ENCODE results near the gene SOX15. TPM values are rescaled to one million over a fixed set of nuclear protein-coding genes. Genes with fewer than 3 reads are reported as not detected.

SOX15 gene
- total RNA-seq, 1 donor from 2014 or later: 1.0 TPM

GRCh38 chr17:7550344-7550743 is 39.5 kb downstream of the SOX15 start:
- Mint-ChIP-seq H3K9me3 (ENCODE audit: low read depth) (no peaks in the 10 kb centered on the region), H3K27ac (peak overlapping the region; percentile 5), H3K4me3 (ENCODE audit: low read depth) (peak overlapping the region; percentile 71), H3K4me1 (ENCODE audit: low read depth) (peaks cover 25% of the 10 kb centered on the region), H3K36me3 (ENCODE audit: insufficient read depth) (peaks cover 1% of the 10 kb centered on the region), H3K27me3 (no peaks in the 10 kb centered on the region)
- TF ChIP-seq CTCF (IDR thresholded peaks at IDR 0.05; ENCODE audit: unreplicated experiment): no peak
- no peak for DNase-seq (ENCODE audit: low spot score, unreplicated experiment)

GRCh38 chr17:7549401-7550055 is 40.4 kb downstream of the SOX15 start:
- no peaks in the 10 kb centered on the region for H3K9me3 Mint-ChIP-seq (ENCODE audit: low read depth)
- no peaks in the 10 kb centered on the region for H3K27me3 Mint-ChIP-seq
- H3K4me1 Mint-ChIP-seq (ENCODE audit: low read depth): peaks cover 22% of the 10 kb centered on the region
- no peak for TF ChIP-seq CTCF (IDR thresholded peaks at IDR 0.05; ENCODE audit: unreplicated experiment)
- H3K4me3 Mint-ChIP-seq (ENCODE audit: low read depth): peak overlapping the region; percentile 71
- DNase-seq (ENCODE audit: low spot score, unreplicated experiment): no peak
- peak overlapping the region; percentile 75 for H3K27ac Mint-ChIP-seq
- H3K36me3 Mint-ChIP-seq (ENCODE audit: insufficient read depth): peaks cover 1% of the 10 kb centered on the region

- Mint-ChIP-seq H3K4me1 (ENCODE audit: low read depth) (peaks cover 22% of the 10 kb centered on the region), H3K36me3 (ENCODE audit: insufficient read depth) (peaks cover 1% of the 10 kb centered on the region), H3K27me3 (no peaks in the 10 kb centered on the region), H3K4me3 (ENCODE audit: low read depth) (peak within 1 kb of the TSS; percentile 71), H3K9me3 (ENCODE audit: low read depth) (no peaks in the 10 kb centered on the region), H3K27ac (peak within 1 kb of the TSS; percentile 86)
- no peak for DNase-seq (ENCODE audit: low spot score, unreplicated experiment)
- TF ChIP-seq CTCF (IDR thresholded peaks at IDR 0.05; ENCODE audit: unreplicated experiment): peak; percentile 31
Measured at GRCh38 chr17:7548585-7549400, 41.1 kb downstream of the SOX15 start, which contains the start of gene TNFSF12. TSS of gene TNFSF12 (plus strand) at chr17:7549058. CDS start at chr17:7549154, 96 bp downstream.

- DNase-seq (ENCODE audit: low spot score, unreplicated experiment): no peak
- no peaks in the 10 kb centered on the region for H3K9me3 Mint-ChIP-seq (ENCODE audit: low read depth)
- H3K27me3 Mint-ChIP-seq: peaks cover 3% of the 10 kb centered on the region
- peaks cover 15% of the 10 kb centered on the region for H3K4me1 Mint-ChIP-seq (ENCODE audit: low read depth)
- no peak for TF ChIP-seq CTCF (IDR thresholded peaks at IDR 0.05; ENCODE audit: unreplicated experiment)
- H3K4me3 Mint-ChIP-seq (ENCODE audit: low read depth): no peak overlapping the region
- H3K36me3 Mint-ChIP-seq (ENCODE audit: insufficient read depth): no peaks in the 10 kb centered on the region
- no peak overlapping the region for H3K27ac Mint-ChIP-seq
Measured at GRCh38 chr17:7544911-7545310, 45.0 kb downstream of the SOX15 start.

GRCh38 chr17:7541074-7541621 is 48.7 kb downstream of the SOX15 start:
- H3K4me1 Mint-ChIP-seq (ENCODE audit: low read depth): peaks cover 4% of the 10 kb centered on the region
- H3K27me3 Mint-ChIP-seq: peaks cover 3% of the 10 kb centered on the region
- H3K9me3 Mint-ChIP-seq (ENCODE audit: low read depth): peaks cover 10% of the 10 kb centered on the region
- no peak for TF ChIP-seq CTCF (IDR thresholded peaks at IDR 0.05; ENCODE audit: unreplicated experiment)
- no peak overlapping the region for H3K4me3 Mint-ChIP-seq (ENCODE audit: low read depth)
- no peak for DNase-seq (ENCODE audit: low spot score, unreplicated experiment)
- H3K36me3 Mint-ChIP-seq (ENCODE audit: insufficient read depth): peaks cover 4% of the 10 kb centered on the region
- no peak overlapping the region for H3K27ac Mint-ChIP-seq
